GM21360 (cell line): ENCODE measurements around the gene BEND2.

Experiments
- ATAC-seq: cut with Tn5 transposase; IDR thresholded peaks from one replicate; pipeline ENCODE4 v1.9.1; 2021; ENCODE audit warnings: mild to moderate bottlenecking, moderate library complexity; ENCODE audit not compliant: unreplicated experiment

BEND2 gene

GRCh38 chrX:18146009-18146408 lies 74.7 kb downstream of the BEND2 start:
- ATAC-seq, result no peak

- no peak for ATAC-seq
These were observed 83.9 kb downstream of the BEND2 start for GRCh38 chrX:18136816-18137215.

- no peak for ATAC-seq
These were observed 87.1 kb downstream of the BEND2 start for GRCh38 chrX:18133605-18134004.

GRCh38 chrX:18129690-18130089 lies 91.0 kb downstream of the BEND2 start:
- ATAC-seq, result no peak

GRCh38 chrX:18126971-18127370 lies 93.7 kb downstream of the BEND2 start:
- no peak for ATAC-seq

GRCh38 chrX:18119856-18120255 lies 100.8 kb downstream of the BEND2 start:
- ATAC-seq, result no peak
